OCI-LY7 (cell line): Measurements from ENCODE around the gene LY9. TPM values are rescaled to one million over a fixed set of nuclear protein-coding genes. Genes with fewer than 3 reads are reported as not detected.

Experiments
- BruUV-seq: library from RNA; stranded (reverse); fragments of 400-500 nt; replicated peaks from 2 replicates; lab custom pipeline; 2021; lab: Mats Ljungman, UMichigan
- CTCF ChIA-PET: fragments of 300-600 bp; sonication (Branson Sonifier 250); formaldehyde crosslinking; loops from one replicate; lab custom pipeline; 2022; ENCODE audit warnings: antibody characterized with exemption; ENCODE audit not compliant: unreplicated experiment; lab: Charles Lee
- POLR2A ChIA-PET: fragments of 300-600 bp; sonication (Branson Sonifier 250); formaldehyde crosslinking; loops from one replicate; lab custom pipeline; 2022; ENCODE audit warnings: antibody characterized with exemption; lab: Charles Lee
- DNase-seq: peaks from one replicate; pipeline ENCODE4 v3.0.0-alpha.2; 2015; ENCODE audit warnings: low spot score
- H2AFZ ChIP-seq: fragments of 200-600 bp; sonication (generic), shearing (Covaris generic); 2 replicates; pipeline ENCODE4 v1.6.1; 2014; ENCODE audit warnings: mild to moderate bottlenecking, antibody characterized with exemption, low read length, moderate library complexity
- H3K27ac ChIP-seq: fragments of 200-600 bp; sonication (generic); 2 replicates; pipeline ENCODE4 v1.5.1; 2014; ENCODE audit warnings: mixed run types, low read depth, mild to moderate bottlenecking, moderate library complexity, low read length, inconsistent platforms; ENCODE audit not compliant: poor library complexity, severe bottlenecking
- H3K36me3 ChIP-seq: fragments of 200-600 bp; sonication (generic); 2 replicates; pipeline ENCODE4 v1.6.1; 2014; ENCODE audit warnings: mild to moderate bottlenecking, antibody characterized with exemption, low read length, moderate library complexity, mixed read lengths; ENCODE audit not compliant: insufficient read depth
- H3K4me1 ChIP-seq: fragments of 200-600 bp; sonication (generic); 2 replicates; pipeline ENCODE4 v1.5.1; 2014; ENCODE audit warnings: mild to moderate bottlenecking, low read length; ENCODE audit not compliant: insufficient read depth, poor library complexity, severe bottlenecking
- H3K4me2 ChIP-seq: fragments of 200-600 bp; sonication (generic); 2 replicates; pipeline ENCODE4 v1.6.1; 2014; ENCODE audit warnings: mild to moderate bottlenecking, low read length
- H3K4me3 ChIP-seq: fragments of 200-600 bp; sonication (generic); 2 replicates; pipeline ENCODE4 v1.5.1; 2014; ENCODE audit warnings: mild to moderate bottlenecking, low read depth, low read length; ENCODE audit not compliant: poor library complexity, severe bottlenecking
- H3K79me2 ChIP-seq: fragments of 200-600 bp; sonication (generic); 2 replicates; pipeline ENCODE4 v1.6.1; 2016; ENCODE audit warnings: low read depth, mild to moderate bottlenecking, low read length, moderate library complexity, mixed read lengths; ENCODE audit not compliant: insufficient read depth
- H3K9me2 ChIP-seq: fragments of 200-600 bp; sonication (generic); 2 replicates; pipeline ENCODE4 v1.6.1; 2016; ENCODE audit warnings: mild to moderate bottlenecking, low read length, mixed read lengths; ENCODE audit not compliant: insufficient read depth
- H3K9me3 ChIP-seq: fragments of 200-600 bp; sonication (generic); 2 replicates; pipeline ENCODE4 v1.6.1; 2014; ENCODE audit warnings: mild to moderate bottlenecking, mixed run types, low read length, mixed read lengths
- H4K20me1 ChIP-seq: fragments of 200-600 bp; sonication (generic); 2 replicates; pipeline ENCODE4 v1.6.1; 2014; ENCODE audit warnings: mild to moderate bottlenecking, antibody characterized with exemption, low read length, moderate library complexity, mixed read lengths; ENCODE audit not compliant: insufficient read depth
- CTCF ChIP-seq: fragments of 200-600 bp; sonication (generic); conservative IDR thresholded peaks from 2 replicates; pipeline ENCODE4 v1.5.1; 2014; ENCODE audit warnings: mild to moderate bottlenecking, antibody characterized with exemption, low read length, moderate library complexity, mixed read lengths
- EZH2phosphoT487 ChIP-seq: fragments of 200-600 bp; sonication (generic); IDR thresholded peaks from 2 replicates; pipeline ENCODE4 v1.6.1; 2018; ENCODE audit warnings: low read depth, borderline replicate concordance, mild to moderate bottlenecking, mixed run types, antibody characterized with exemption, low read length, moderate library complexity, mixed read lengths
- intact Hi-C: fragments of 100-400 bp; cut with micrococcal nuclease; formaldehyde crosslinking; loops from one replicate; pipeline ENCODE4 v1.10.0; 2022; ENCODE audit not compliant: unreplicated experiment
- total RNA-seq, 2 experiments: library from RNA; depleted of rRNA in 1 of 2; stranded (reverse); fragments of >200 nt in 1 of 2; shearing (Covaris generic) in 1 of 2; gene quantifications; 2 replicates each; pipeline ENCODE4 v1.2.3, GENCODE V29; 2014 to 2022

LY9 gene
- total RNA-seq, 2 experiments from 2014 or later, result 28.4 to 40.2 TPM

GRCh38 chr1:160876311-160876710 is 80.3 kb downstream of the LY9 start:
- Histone ChIP-seq H3K36me3 (no peaks in the 10 kb centered on the region), H3K4me3 (no peak overlapping the region), H2AFZ (no peak overlapping the region), H3K4me2 (no peak overlapping the region), H3K9me3 (no peaks in the 10 kb centered on the region), H3K79me2 (no peaks in the 10 kb centered on the region), H3K4me1 (no peaks in the 10 kb centered on the region), H3K9me2 (no peaks in the 10 kb centered on the region), H4K20me1 (no peaks in the 10 kb centered on the region), H3K27ac (no peak overlapping the region)
- POLR2A ChIA-PET, result no interaction called here
- no peak for TF ChIP-seq CTCF
- TF ChIP-seq EZH2phosphoT487, result no peak
- CTCF ChIA-PET, result no interaction called here
- BruUV-seq, result no TSS peak
- no peak for DNase-seq
- intact Hi-C loops, result no loop called here

GRCh38 chr1:160877221-160877620 is 81.2 kb downstream of the LY9 start:
- H3K27ac ChIP-seq, result no peak overlapping the region
- no peaks in the 10 kb centered on the region for H3K36me3 ChIP-seq
- H3K4me1 ChIP-seq, result no peaks in the 10 kb centered on the region
- no peak overlapping the region for H3K4me3 ChIP-seq
- ChIA-PET POLR2A (interaction anchor here (0.6 kb wide), 1 partner anchor 34 kb away, joined by 4 read pairs; no protein-coding TSS in a partner anchor), CTCF (no interaction called here)
- BruUV-seq, result no TSS peak
- H4K20me1 ChIP-seq, result no peaks in the 10 kb centered on the region
- intact Hi-C loops, result loop anchor here (1.0 kb wide), 1 partner anchor 42 kb away; no protein-coding TSS in a partner anchor
- H3K9me3 ChIP-seq, result no peaks in the 10 kb centered on the region
- peak; percentile 53 for DNase-seq
- no peak overlapping the region for H3K4me2 ChIP-seq
- H2AFZ ChIP-seq, result no peak overlapping the region
- no peaks in the 10 kb centered on the region for H3K9me2 ChIP-seq
- TF ChIP-seq EZH2phosphoT487 (no peak), CTCF (peak; percentile 76)
- H3K79me2 ChIP-seq, result no peaks in the 10 kb centered on the region

Other genes with a start within 250 kb of the LY9 start
- gene CD84, start 216.7 kb upstream of the LY9 start, total RNA-seq (2014; rRNA removed; shearing (Covaris generic)), result 23.3 and 23.4 TPM in 2 replicates
- 22.2 and 28.8 TPM in 2 replicates for gene CD84, start 216.7 kb upstream of the LY9 start, total RNA-seq (2022)
- 0.32 and 0.36 TPM in 2 replicates for gene SLAMF1, start 149.1 kb upstream of the LY9 start, total RNA-seq (2014; rRNA removed; shearing (Covaris generic))
- 0.42 and 0.72 TPM in 2 replicates for gene SLAMF1, start 149.1 kb upstream of the LY9 start, total RNA-seq (2022)
- 131 and 150 TPM in 2 replicates for gene CD48, start 84.4 kb upstream of the LY9 start, total RNA-seq (2014; rRNA removed; shearing (Covaris generic))
- 131 and 149 TPM in 2 replicates for gene CD48, start 84.4 kb upstream of the LY9 start, total RNA-seq (2022)
- not detected in 2 replicates for gene SLAMF7, start 56.9 kb upstream of the LY9 start, total RNA-seq (2014; rRNA removed; shearing (Covaris generic))
- gene SLAMF7, start 56.9 kb upstream of the LY9 start, total RNA-seq (2022), result not detected in 2 replicates
- not detected in 2 replicates for gene CD244, start 66.7 kb downstream of the LY9 start, total RNA-seq (2014; rRNA removed; shearing (Covaris generic))
- gene CD244, start 66.7 kb downstream of the LY9 start, total RNA-seq (2022), result not detected in 2 replicates
- not detected in 2 replicates for gene ITLN1, start 89.0 kb downstream of the LY9 start, total RNA-seq (2014; rRNA removed; shearing (Covaris generic))
- gene ITLN1, start 89.0 kb downstream of the LY9 start, total RNA-seq (2022), result not detected in 2 replicates
- gene ITLN2, start 158.6 kb downstream of the LY9 start, total RNA-seq (2014; rRNA removed; shearing (Covaris generic)), result not detected in 2 replicates
- not detected in 2 replicates for gene ITLN2, start 158.6 kb downstream of the LY9 start, total RNA-seq (2022)
- gene F11R, start 225.0 kb downstream of the LY9 start, total RNA-seq (2014; rRNA removed; shearing (Covaris generic)), result 11.7 and 13.5 TPM in 2 replicates
- 16.0 and 25.0 TPM in 2 replicates for gene F11R, start 225.0 kb downstream of the LY9 start, total RNA-seq (2022)
- gene TSTD1, start 242.8 kb downstream of the LY9 start, total RNA-seq (2014; rRNA removed; shearing (Covaris generic)), result 164 and 206 TPM in 2 replicates
- gene TSTD1, start 242.8 kb downstream of the LY9 start, total RNA-seq (2022), result 73.4 and 89.2 TPM in 2 replicates
- gene USF1, start 249.8 kb downstream of the LY9 start, total RNA-seq (2014; rRNA removed; shearing (Covaris generic)), result 83.1 and 97.5 TPM in 2 replicates
- gene USF1, start 249.8 kb downstream of the LY9 start, total RNA-seq (2022), result 57.6 and 60.9 TPM in 2 replicates